CD4-positive, alpha-beta T cell treated with Interleukin-2 at 100 ng/mL for 4 hours (primary cell): ENCODE results near the gene C2CD4A.

Experiments
- DNase-seq: peaks from one replicate; pipeline ENCODE4 v3.0.0-alpha.2; 2020; ENCODE audit warnings: low spot score

The C2CD4A gene

DNA sequence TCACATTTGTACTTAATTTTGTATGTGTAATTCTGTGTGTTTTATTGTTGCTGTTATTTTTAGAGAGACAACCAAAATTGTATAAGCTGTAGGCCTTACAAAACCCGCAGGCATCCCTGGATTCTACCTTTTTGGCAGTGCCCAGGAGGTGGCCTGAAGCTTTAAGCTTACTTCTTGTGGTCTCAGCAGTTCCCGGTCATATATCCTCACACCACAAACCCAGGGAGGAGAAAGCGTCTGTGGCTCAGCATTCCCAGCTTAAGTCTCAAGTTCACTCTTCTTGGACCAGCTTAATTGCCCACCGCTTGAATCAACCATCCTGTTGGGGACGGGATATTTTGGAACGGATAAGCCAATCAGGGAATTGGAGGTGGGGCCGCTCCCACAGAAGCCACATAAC is 36.7 kb downstream of the C2CD4A start:
- DNase-seq, result no peak

- DNase-seq, result no peak
Observed at GRCh38 chr15:62104401-62104800, 37.6 kb downstream of the C2CD4A start.

GRCh38 chr15:62104846-62105245 is 38.1 kb downstream of the C2CD4A start:
- DNase-seq, result no peak

- no peak for DNase-seq
Observed at GRCh38 chr15:62105266-62105665, 38.5 kb downstream of the C2CD4A start.

DNA sequence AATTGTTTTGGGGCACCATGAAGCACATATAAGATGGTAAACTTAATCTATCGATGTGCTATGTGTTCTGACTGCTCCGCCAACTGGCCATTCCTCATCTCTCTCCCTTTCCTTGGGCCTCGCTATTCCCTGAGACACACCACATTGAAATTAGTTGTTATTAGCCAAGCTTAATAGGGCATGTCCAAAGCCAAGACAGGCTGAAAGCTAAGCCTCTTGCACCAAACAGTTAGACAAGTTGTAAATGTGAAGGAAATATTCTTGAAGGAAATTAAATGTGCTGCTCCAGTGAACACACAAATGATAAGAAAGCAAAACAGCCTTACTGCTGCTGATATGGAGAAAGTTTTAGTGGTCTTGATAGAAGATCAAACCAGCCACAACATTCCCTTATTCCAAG is 39.3 kb downstream of the C2CD4A start:
- DNase-seq, result no peak

DNA sequence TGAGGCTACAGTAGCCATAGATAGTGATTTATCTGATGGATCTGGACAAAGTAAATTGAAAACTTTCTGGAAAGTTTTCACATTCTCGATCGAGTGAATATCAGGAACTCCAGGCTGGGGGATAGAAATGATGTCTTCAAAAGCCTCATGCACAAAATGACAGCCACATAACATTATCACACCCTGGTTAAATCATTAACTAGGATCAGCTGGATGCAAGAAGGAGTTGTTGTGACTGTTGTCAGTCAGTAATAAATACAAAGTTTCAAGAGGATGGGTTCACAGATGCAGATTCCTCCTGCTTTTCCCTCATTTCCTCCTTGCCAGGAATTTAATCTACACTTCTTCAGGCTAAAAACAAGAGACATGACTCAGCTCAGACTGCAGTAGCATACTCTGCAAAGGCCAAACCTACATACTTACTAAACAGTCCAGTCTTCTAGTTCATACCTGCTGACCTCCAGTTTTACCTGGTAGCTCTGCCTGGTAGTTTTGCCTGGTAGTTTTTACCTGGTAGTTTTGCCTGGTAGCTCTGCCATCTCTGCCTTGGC is 40.9 kb downstream of the C2CD4A start:
- no peak for DNase-seq

DNA sequence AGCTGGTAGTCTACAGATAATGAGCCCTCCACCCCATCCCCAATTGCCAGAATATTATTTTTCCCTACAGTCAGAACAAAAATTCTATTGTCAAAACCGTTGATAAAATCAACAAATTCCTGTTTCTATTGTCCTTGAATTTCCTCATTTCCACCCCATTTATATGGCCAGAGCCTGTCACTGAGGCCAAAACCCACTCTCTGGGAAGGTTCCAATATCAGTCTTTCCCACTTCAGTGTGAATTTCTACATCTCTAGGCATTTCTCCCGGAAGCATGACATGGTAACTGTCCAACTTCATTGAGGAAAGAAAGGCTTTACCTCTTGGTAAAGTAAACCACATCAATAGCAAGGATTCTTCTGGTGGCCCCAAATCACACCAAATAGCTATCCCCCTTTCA is 41.6 kb downstream of the C2CD4A start:
- DNase-seq, result no peak

- DNase-seq, result no peak
Observed at GRCh38 chr15:62109437-62109836, 42.7 kb downstream of the C2CD4A start.

GRCh38 chr15:62109982-62110851 is 43.4 kb downstream of the C2CD4A start:
- DNase-seq, result no peak

DNA sequence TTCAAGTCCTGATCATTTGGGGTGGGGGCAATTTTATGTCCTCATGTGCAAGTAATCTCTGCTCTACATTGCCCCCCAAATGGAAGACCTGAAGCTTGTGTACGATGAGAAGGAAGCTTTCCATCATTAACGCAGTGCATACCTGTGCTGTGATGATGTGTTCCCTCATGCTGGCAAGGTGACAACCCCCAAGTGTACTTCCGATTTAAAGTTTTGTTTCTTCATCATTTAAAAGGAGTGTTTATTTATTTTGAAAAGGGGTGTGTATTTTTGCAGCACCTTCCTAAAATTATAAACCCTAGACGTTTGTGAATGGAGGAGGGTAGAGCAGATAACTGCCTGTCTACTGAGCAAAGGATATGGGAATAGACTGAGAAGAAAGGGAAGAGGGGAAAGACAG is 45.3 kb downstream of the C2CD4A start:
- no peak for DNase-seq

- DNase-seq, result no peak
Observed at GRCh38 chr15:62112616-62113593, 46.1 kb downstream of the C2CD4A start.

GRCh38 chr15:62115847-62116246 is 49.1 kb downstream of the C2CD4A start:
- no peak for DNase-seq

DNA sequence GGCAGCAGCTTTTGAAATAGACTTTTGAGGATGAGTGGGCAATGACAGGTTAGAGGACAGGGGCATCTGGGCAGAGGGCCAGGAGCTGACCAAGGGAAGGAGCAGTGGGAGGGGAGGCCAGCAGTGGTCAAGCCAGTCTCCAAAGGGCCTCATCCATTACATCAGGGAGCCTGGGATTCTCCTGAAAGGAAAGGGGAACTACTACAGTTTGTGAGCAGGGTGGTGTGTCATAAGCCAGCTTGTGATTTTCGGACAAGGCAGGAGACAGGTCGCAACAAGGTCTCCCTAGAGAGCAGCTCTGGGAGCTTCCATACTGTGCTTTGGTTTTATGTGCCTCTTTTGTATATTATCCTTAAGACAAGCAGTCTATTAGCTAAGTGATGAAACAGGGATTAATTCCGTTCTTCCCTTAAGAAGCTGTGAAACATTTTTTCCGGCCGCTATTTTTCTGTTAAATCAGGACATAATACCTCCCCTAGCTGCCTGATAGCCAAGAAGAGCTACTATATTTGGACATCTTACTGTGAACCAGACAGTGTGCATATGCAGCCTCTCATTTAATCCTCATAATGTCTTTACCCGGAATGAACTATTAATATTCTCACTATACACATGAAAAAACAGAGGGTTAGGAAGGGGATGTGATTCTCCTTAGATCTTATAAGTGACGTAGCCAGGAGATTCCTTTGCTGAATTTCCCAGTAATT is 51.9 kb downstream of the C2CD4A start:
- DNase-seq, result no peak

GRCh38 chr15:62119227-62119864 is 52.6 kb downstream of the C2CD4A start:
- peak; percentile 66 for DNase-seq

- no peak for DNase-seq
Observed at GRCh38 chr15:62119874-62120273, 53.1 kb downstream of the C2CD4A start.
